CD4-positive, alpha-beta memory T cell (primary cell): ENCODE results near the gene CPVL. TPM values are rescaled to one million over a fixed set of nuclear protein-coding genes. Genes with fewer than 3 reads are reported as not detected.

Source experiments
- CTCF ChIA-PET: fragments of 350-600 bp; sonication (Branson Sonifier 250); formaldehyde crosslinking; loops from one replicate; lab custom pipeline; 2021; ENCODE audit warnings: inconsistent platforms; ENCODE audit not compliant: partially characterized antibody; lab: Charles Lee
- POLR2A ChIA-PET: fragments of 350-600 bp; sonication (Branson Sonifier 250); formaldehyde crosslinking; loops from one replicate; lab custom pipeline; 2021; ENCODE audit not compliant: partially characterized antibody; lab: Charles Lee
- DNase-seq, 5 donors: peaks; one replicate each; pipeline versions ENCODE4 v3.0.0 to v3.0.0-alpha.2; 2020 to 2022; ENCODE audit warnings: mixed read lengths in 1 of 5
- H3K27ac ChIP-seq: one replicate; pipeline ENCODE4 v1.7.0; 2013; ENCODE audit warnings: low read depth, low read length
- H3K27me3 ChIP-seq: 2 replicates; pipeline ENCODE4 v1.7.0; 2013; ENCODE audit warnings: mild to moderate bottlenecking, low read length, moderate library complexity; ENCODE audit not compliant: insufficient read depth
- H3K36me3 ChIP-seq: 2 replicates; pipeline ENCODE4 v1.7.0; 2013; ENCODE audit warnings: mild to moderate bottlenecking, low read length, moderate library complexity; ENCODE audit not compliant: insufficient read depth
- H3K4me1 ChIP-seq: 2 replicates; pipeline ENCODE4 v1.7.0; 2013; ENCODE audit warnings: mild to moderate bottlenecking, low read length, moderate library complexity; ENCODE audit not compliant: insufficient read depth
- H3K4me3 ChIP-seq, 2 donors: one replicate each; pipeline ENCODE4 v1.7.0; 2013; ENCODE audit warnings: low read length in 2 of 2, mild to moderate bottlenecking in 1 of 2
- H3K9me3 ChIP-seq, 2 donors: one replicate each; pipeline ENCODE4 v1.7.0; 2013; ENCODE audit warnings: low read length in 2 of 2, control low read depth in 1 of 2; ENCODE audit not compliant: control insufficient read depth in 1 of 2
- H3K27ac Mint-ChIP-seq, 7 donors: one replicate each; pipeline ENCODE4 v1.8.0; 2020 to 2021; ENCODE audit warnings: mixed read lengths in 7 of 7, mild to moderate bottlenecking in 6 of 7, inconsistent platforms in 3 of 7, moderate library complexity in 3 of 7
- H3K27me3 Mint-ChIP-seq, 2 donors: one replicate each; pipeline ENCODE4 v1.8.0; 2020 to 2021; ENCODE audit warnings: mixed read lengths in 2 of 2
- H3K36me3 Mint-ChIP-seq, 2 donors: one replicate each; pipeline ENCODE4 v1.8.0; 2020 to 2021; ENCODE audit warnings: mixed read lengths in 2 of 2, inconsistent platforms in 1 of 2, mild to moderate bottlenecking in 1 of 2
- H3K4me1 Mint-ChIP-seq, 4 donors: one replicate each; pipeline ENCODE4 v1.8.0; 2020 to 2021; ENCODE audit warnings: mixed read lengths in 4 of 4, mild to moderate bottlenecking in 1 of 4
- H3K4me3 Mint-ChIP-seq, 8 donors: one replicate each; pipeline ENCODE4 v1.8.0; 2020 to 2021; ENCODE audit warnings: mixed read lengths in 8 of 8, mild to moderate bottlenecking in 7 of 8, moderate library complexity in 6 of 8, inconsistent platforms in 3 of 8
- H3K9me3 Mint-ChIP-seq, 8 donors: one replicate each; pipeline ENCODE4 v1.8.0; 2020 to 2021; ENCODE audit warnings: mixed read lengths in 8 of 8, mild to moderate bottlenecking in 5 of 8, inconsistent platforms in 3 of 8, moderate library complexity in 1 of 8
- intact Hi-C: fragments of 100-400 bp; cut with micrococcal nuclease; formaldehyde crosslinking; loops from one replicate; pipeline ENCODE4 v1.15.1; 2023
- polyA plus RNA-seq, 2 donors: library from polyadenylated mRNA; unstranded; fragments of 300-500 nt; fragmentation: Illumina TruSeq; gene quantifications; one replicate each; pipeline ENCODE4 v1.2.3, GENCODE V29; 2021
- total RNA-seq, 2 experiments: library from RNA; stranded (reverse); gene quantifications; one replicate each; pipeline ENCODE4 v1.2.3, GENCODE V29; 2021

CPVL gene
- total and polyA plus RNA-seq, 4 experiments from 2014 or later: 0.61 to 1.6 (median 1.3) TPM; not detected in 1

GRCh38 chr7:29132980-29133379 lies 13.4 kb downstream of the CPVL start:
- intact Hi-C loops: no loop called here
- no peak for DNase-seq
- no peak overlapping the region for H3K27ac Mint-ChIP-seq
- H3K4me1 Mint-ChIP-seq: no peaks in the 10 kb centered on the region
- Histone ChIP-seq H3K9me3 (no peaks in the 10 kb centered on the region), H3K4me1 (no peaks in the 10 kb centered on the region), H3K4me3 (no peak overlapping the region), H3K36me3 (no peaks in the 10 kb centered on the region), H3K27me3 (no peaks in the 10 kb centered on the region), H3K27ac (no peak overlapping the region)
- CTCF ChIA-PET: no interaction called here
- no peak overlapping the region for H3K4me3 Mint-ChIP-seq
- H3K36me3 Mint-ChIP-seq: no peaks in the 10 kb centered on the region
- H3K27me3 Mint-ChIP-seq: peaks cover 6 to 13% of the 10 kb centered on the region in 2 donors
- POLR2A ChIA-PET: no interaction called here
- H3K9me3 Mint-ChIP-seq: peaks cover 0 to 8% (median 2%) of the 10 kb centered on the region in 8 donors

DNA sequence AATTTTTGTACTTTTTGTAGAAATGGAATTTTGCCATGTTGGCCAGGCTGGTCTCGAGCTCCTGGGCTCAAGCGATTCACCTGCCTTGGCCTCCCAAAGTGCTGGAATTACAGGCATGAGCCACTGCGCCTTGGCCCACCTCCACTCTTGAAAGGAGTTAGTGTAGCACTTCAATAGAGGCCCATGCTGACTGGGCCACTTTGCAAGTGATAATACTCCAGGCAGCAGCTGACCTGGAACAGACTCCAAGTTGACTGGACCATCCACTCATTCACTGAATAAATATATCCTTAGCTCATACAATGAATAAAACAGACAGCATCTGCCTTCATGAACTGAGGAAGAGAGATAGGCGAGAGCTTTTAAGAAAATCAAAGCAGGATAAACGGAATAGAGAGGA lies 14.7 kb downstream of the CPVL start:
- Mint-ChIP-seq H3K9me3 (peaks cover 0 to 6% (median 2%) of the 10 kb centered on the region in 8 donors), H3K4me1 (no peaks in the 10 kb centered on the region), H3K27ac (no peak overlapping the region), H3K36me3 (no peaks in the 10 kb centered on the region), H3K27me3 (peaks cover 6 to 9% of the 10 kb centered on the region in 2 donors), H3K4me3 (no peak overlapping the region)
- Histone ChIP-seq H3K9me3 (no peaks in the 10 kb centered on the region), H3K4me3 (no peak overlapping the region), H3K36me3 (no peaks in the 10 kb centered on the region), H3K4me1 (no peaks in the 10 kb centered on the region), H3K27ac (no peak overlapping the region), H3K27me3 (no peaks in the 10 kb centered on the region)
- no peak for DNase-seq
- intact Hi-C loops: no loop called here
- CTCF ChIA-PET: interaction anchor here (0.6 kb wide), 1 partner anchor 269 kb away, joined by 4 read pairs; no protein-coding TSS in a partner anchor
- POLR2A ChIA-PET: no interaction called here

- CTCF ChIA-PET: no interaction called here
Measured at GRCh38 chr7:29130096-29130495, 16.2 kb downstream of the CPVL start.

DNA sequence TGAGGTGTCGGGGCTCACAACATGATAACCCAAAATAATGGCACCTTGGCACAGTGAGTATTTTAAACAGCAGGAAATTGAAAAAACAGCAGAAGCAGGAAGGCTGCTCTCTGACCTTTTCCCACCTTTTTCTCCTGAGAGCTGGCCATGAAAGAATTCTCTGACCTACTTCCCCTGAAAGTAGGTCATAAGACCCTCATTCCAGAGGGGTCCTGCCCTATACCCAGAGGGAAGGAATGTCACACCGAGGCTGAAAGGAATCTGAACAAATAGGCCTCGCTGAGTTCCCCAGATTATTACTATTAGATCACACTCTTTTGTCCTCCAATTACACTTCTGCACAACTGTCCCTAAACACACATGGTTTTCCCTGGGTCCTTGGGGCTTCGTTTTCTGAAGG lies 18.8 kb downstream of the CPVL start:
- Histone ChIP-seq H3K4me3 (no peak overlapping the region), H3K36me3 (no peaks in the 10 kb centered on the region), H3K9me3 (no peaks in the 10 kb centered on the region), H3K27ac (no peak overlapping the region), H3K27me3 (no peaks in the 10 kb centered on the region), H3K4me1 (no peaks in the 10 kb centered on the region)
- no peak overlapping the region for H3K27ac Mint-ChIP-seq
- no peak for DNase-seq
- POLR2A ChIA-PET: no interaction called here
- peaks cover 0 to 6% (median 0%) of the 10 kb centered on the region in 8 donors for H3K9me3 Mint-ChIP-seq
- no peaks in the 10 kb centered on the region for H3K4me1 Mint-ChIP-seq
- intact Hi-C loops: no loop called here
- no peak overlapping the region for H3K4me3 Mint-ChIP-seq
- CTCF ChIA-PET: no interaction called here
- no peaks in the 10 kb centered on the region for H3K36me3 Mint-ChIP-seq
- H3K27me3 Mint-ChIP-seq: peaks cover 6% of the 10 kb centered on the region in 2 donors

More at GRCh38 chr7:29130096-29130495, 16.2 kb downstream of the CPVL start:
- Mint-ChIP-seq H3K27me3 (peaks cover 6 to 9% of the 10 kb centered on the region in 2 donors), H3K36me3 (no peaks in the 10 kb centered on the region), H3K4me1 (no peaks in the 10 kb centered on the region), H3K4me3 (no peak overlapping the region), H3K27ac (no peak overlapping the region), H3K9me3 (peaks cover 0 to 6% (median 1%) of the 10 kb centered on the region in 8 donors)
- no peak overlapping the region for H3K4me3 ChIP-seq
- H3K27me3 ChIP-seq: no peaks in the 10 kb centered on the region
- no peaks in the 10 kb centered on the region for H3K4me1 ChIP-seq
- POLR2A ChIA-PET: interaction anchor here (0.6 kb wide), 1 partner anchor 300 kb away, joined by 4 read pairs; no protein-coding TSS in a partner anchor
- no peaks in the 10 kb centered on the region for H3K36me3 ChIP-seq
- intact Hi-C loops: no loop called here
- no peaks in the 10 kb centered on the region for H3K9me3 ChIP-seq
- no peak overlapping the region for H3K27ac ChIP-seq
- no peak for DNase-seq

DNA sequence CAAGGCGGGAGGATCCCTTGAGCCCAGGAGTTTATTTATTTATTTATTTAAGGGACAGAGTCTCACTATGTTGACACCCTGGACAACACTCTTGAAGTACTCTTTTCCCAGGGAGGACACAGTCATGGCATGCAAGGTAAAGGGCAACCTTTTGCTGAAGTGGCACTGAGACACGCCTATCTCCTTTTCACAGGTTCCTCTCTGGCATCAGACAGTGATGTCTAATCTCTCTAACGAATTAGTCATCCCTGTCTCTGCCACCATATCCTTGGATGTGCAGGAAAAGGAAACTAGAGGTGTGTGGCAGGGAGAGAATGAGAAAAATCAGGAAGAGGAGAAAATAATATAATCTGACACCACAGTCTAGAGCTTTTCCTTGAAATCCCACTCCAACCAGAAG lies 19.5 kb downstream of the CPVL start:
- peaks cover 6% of the 10 kb centered on the region in 2 donors for H3K27me3 Mint-ChIP-seq
- H3K4me3 ChIP-seq: no peak overlapping the region
- no peaks in the 10 kb centered on the region for H3K36me3 ChIP-seq
- no peak overlapping the region for H3K27ac ChIP-seq
- no peak overlapping the region for H3K27ac Mint-ChIP-seq
- CTCF ChIA-PET: interaction anchor here (0.7 kb wide), 1 partner anchor 63 kb away, joined by 3 read pairs; no protein-coding TSS in a partner anchor
- no peak overlapping the region for H3K4me3 Mint-ChIP-seq
- no peaks in the 10 kb centered on the region for H3K9me3 ChIP-seq
- no peak for DNase-seq
- no peaks in the 10 kb centered on the region for H3K4me1 ChIP-seq
- intact Hi-C loops: no loop called here
- peaks cover 0 to 6% (median 0%) of the 10 kb centered on the region in 8 donors for H3K9me3 Mint-ChIP-seq
- no peaks in the 10 kb centered on the region for H3K27me3 ChIP-seq
- no peaks in the 10 kb centered on the region for H3K36me3 Mint-ChIP-seq
- POLR2A ChIA-PET: no interaction called here
- H3K4me1 Mint-ChIP-seq: no peaks in the 10 kb centered on the region

DNA sequence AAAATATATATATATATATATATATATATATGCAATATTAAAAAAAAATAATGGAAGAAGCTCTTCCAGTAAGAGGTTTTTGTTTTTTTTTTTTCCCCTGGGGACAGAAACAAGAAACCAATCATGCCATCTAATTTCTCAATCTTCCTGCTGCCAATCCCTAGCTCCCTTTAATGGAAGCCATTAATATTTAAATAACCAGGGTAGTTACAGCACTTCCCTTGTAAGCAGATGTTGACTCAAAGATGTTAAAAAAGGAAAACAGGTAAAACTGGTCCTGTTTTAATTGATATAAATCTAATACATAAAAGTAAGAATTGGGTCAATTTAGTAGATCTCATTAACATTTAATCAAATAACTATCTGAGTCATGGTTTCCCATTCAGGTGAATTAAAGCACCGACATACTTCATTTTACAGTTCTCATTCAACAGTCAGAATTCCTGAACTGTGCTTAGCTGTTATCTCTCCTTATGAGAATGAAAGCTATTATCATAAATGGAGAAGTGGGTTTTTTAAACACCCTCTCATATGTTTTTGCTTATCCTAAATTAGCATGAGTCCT lies 22.6 kb downstream of the CPVL start:
- no peak overlapping the region for H3K4me3 Mint-ChIP-seq
- Histone ChIP-seq H3K4me3 (no peak overlapping the region), H3K36me3 (no peaks in the 10 kb centered on the region), H3K4me1 (no peaks in the 10 kb centered on the region), H3K27ac (no peak overlapping the region), H3K27me3 (no peaks in the 10 kb centered on the region), H3K9me3 (no peaks in the 10 kb centered on the region)
- intact Hi-C loops: no loop called here
- peaks cover 7 to 9% of the 10 kb centered on the region in 2 donors for H3K27me3 Mint-ChIP-seq
- H3K4me1 Mint-ChIP-seq: no peaks in the 10 kb centered on the region
- CTCF ChIA-PET: interaction anchor here (1.8 to 1.9 kb wide), 2 partner anchors 17 to 66 kb away, joined by 5 to 6 read pairs; no protein-coding TSS in a partner anchor
- H3K9me3 Mint-ChIP-seq: peaks cover 0 to 2% (median 0%) of the 10 kb centered on the region in 8 donors
- no peaks in the 10 kb centered on the region for H3K36me3 Mint-ChIP-seq
- POLR2A ChIA-PET: no interaction called here
- DNase-seq: no peak
- H3K27ac Mint-ChIP-seq: no peak overlapping the region

- Mint-ChIP-seq H3K4me1 (no peaks in the 10 kb centered on the region), H3K4me3 (no peak overlapping the region), H3K9me3 (peaks cover 0 to 3% (median 0%) of the 10 kb centered on the region in 8 donors), H3K36me3 (no peaks in the 10 kb centered on the region), H3K27me3 (peaks cover 7% of the 10 kb centered on the region in 2 donors), H3K27ac (no peak overlapping the region)
- Histone ChIP-seq H3K27ac (no peak overlapping the region), H3K4me1 (no peaks in the 10 kb centered on the region), H3K36me3 (no peaks in the 10 kb centered on the region), H3K27me3 (no peaks in the 10 kb centered on the region), H3K9me3 (no peaks in the 10 kb centered on the region), H3K4me3 (no peak overlapping the region)
- intact Hi-C loops: no loop called here
- ChIA-PET CTCF (interaction anchor here (1.8 to 1.9 kb wide), 2 partner anchors 16 to 67 kb away, joined by 5 to 6 read pairs; no protein-coding TSS in a partner anchor), POLR2A (no interaction called here)
- DNase-seq: no peak
Measured at GRCh38 chr7:29122759-29123158, 23.6 kb downstream of the CPVL start.
